Mesenteric fat pad (tissue), 1 donor: ENCODE data around the gene ZNF888. TPM values are rescaled to one million over a fixed set of nuclear protein-coding genes. Genes with fewer than 3 reads are reported as not detected.
"Not testable (repeated sequence)": the region's sequence is repeated elsewhere in the genome, so short reads cannot be mapped to it uniquely, and the experiment has no call there.

ENCODE experiments used
- DNase-seq: peaks from one replicate; pipeline ENCODE4 v3.0.0-alpha.2; 2020; ENCODE audit warnings: low spot score
- long read RNA-seq: library from polyadenylated mRNA; unstranded; transcript quantifications from one replicate; pipeline ENCODE4 v2.0.0, GENCODE V29; 2020
- total RNA-seq: library from RNA; stranded (reverse); fragmentation: NEBNext Ultra II Directional; extraction: Animal tissue kit (Norgen Biotek cat#: 25700); gene quantifications from one replicate; pipeline ENCODE4 v1.2.1, GENCODE V29; 2021
- donor health status: DM: yes; HTN: yes; CAD: no.

Gene ZNF888
- 2.6 TPM for total RNA-seq
- long read RNA-seq = 0 reads

GRCh38 chr19:52922841-52923777, at the start of gene ZNF888:
TSS of gene ZNF888 (minus strand) at chr19:52923428. CDS start at chr19:52917873, 5,555 bp downstream.
- DNase-seq = peak; percentile 97

- no peak for DNase-seq
Measured at GRCh38 chr19:52967772-52968171, 44.5 kb upstream of the ZNF888 start.

GRCh38 chr19:52963247-52963618, 40.0 kb upstream of the ZNF888 start:
- no peak for DNase-seq

GRCh38 chr19:52962394-52963246, 39.4 kb upstream of the ZNF888 start, which contains the start of gene ZNF816:
TSS of gene ZNF816 (minus strand) at chr19:52962881. CDS start at chr19:52956089, 6,792 bp downstream.
- peak; percentile 100 for DNase-seq

- no peak for DNase-seq
Measured at GRCh38 chr19:52961981-52962380, 38.8 kb upstream of the ZNF888 start.

GRCh38 chr19:52959613-52960295, 36.5 kb upstream of the ZNF888 start:
- DNase-seq = no peak

GRCh38 chr19:52957591-52957990, 34.4 kb upstream of the ZNF888 start:
- DNase-seq = no peak

GRCh38 chr19:52956917-52957316, 33.7 kb upstream of the ZNF888 start:
- no peak for DNase-seq

- DNase-seq = no peak
Measured at GRCh38 chr19:52949422-52949821, 26.2 kb upstream of the ZNF888 start.

- DNase-seq = no peak
Measured at GRCh38 chr19:52948025-52948770, 25.0 kb upstream of the ZNF888 start.

GRCh38 chr19:52946322-52947310, 23.4 kb upstream of the ZNF888 start:
- DNase-seq = no peak

GRCh38 chr19:52945652-52946321, 22.6 kb upstream of the ZNF888 start:
- DNase-seq = no peak

- DNase-seq = not testable (repeated sequence)
Measured at GRCh38 chr19:52944703-52945493, 21.7 kb upstream of the ZNF888 start.

GRCh38 chr19:52943884-52944643, 20.8 kb upstream of the ZNF888 start:
- no peak for DNase-seq

GRCh38 chr19:52943134-52943883, 20.1 kb upstream of the ZNF888 start:
- DNase-seq = no peak

GRCh38 chr19:52942386-52943133, 19.3 kb upstream of the ZNF888 start:
- peak; percentile 97 for DNase-seq
